Muscle layer of colon (tissue), 2 donors: ENCODE data around the gene BCKDK.
A peak's percentile ranks its signal among the peaks of the same experiment; 100 is the strongest.

Experiments used
- H3K27ac ChIP-seq: one replicate; pipeline ENCODE4 v1.7.0; 2013; ENCODE audit warnings: low read depth, mild to moderate bottlenecking, low read length, moderate library complexity
- H3K27me3 ChIP-seq, 2 donors: one replicate each; pipeline ENCODE4 v1.7.0; 2013; ENCODE audit warnings: low read length in 2 of 2, mild to moderate bottlenecking in 2 of 2; ENCODE audit not compliant: insufficient read depth in 2 of 2, control insufficient read depth in 1 of 2
- H3K36me3 ChIP-seq: one replicate; pipeline ENCODE4 v1.7.0; 2013; ENCODE audit warnings: mild to moderate bottlenecking, low read length; ENCODE audit not compliant: insufficient read depth
- H3K4me1 ChIP-seq: one replicate; pipeline ENCODE4 v1.7.0; 2013; ENCODE audit warnings: mild to moderate bottlenecking, low read length; ENCODE audit not compliant: insufficient read depth
- H3K4me3 ChIP-seq, 2 donors: one replicate each; pipeline ENCODE4 v1.7.0; 2013; ENCODE audit warnings: low read length in 2 of 2, low read depth in 1 of 2, mild to moderate bottlenecking in 1 of 2, moderate library complexity in 1 of 2
- H3K9ac ChIP-seq: one replicate; pipeline ENCODE4 v1.7.0; 2013; ENCODE audit warnings: low read length
- H3K9me3 ChIP-seq: one replicate; pipeline ENCODE4 v1.7.0; 2013; ENCODE audit warnings: mild to moderate bottlenecking, low read length
- donor health status: abdominal sarcoma.
- donor health status: Adenocarcinoma of cecum.

BCKDK gene

GRCh38 chr16:31117384-31118222 is 9.4 kb downstream of the BCKDK start, which contains the start of gene KAT8:
Gene KAT8, plus strand, starts transcription at chr16:31117664. Its CDS starts 18 bp downstream, at chr16:31117682.
- Histone ChIP-seq H3K4me3 (peak within 1 kb of the TSS; percentile 59 to 68), H3K27ac (peak within 1 kb of the TSS; percentile 93), H3K9ac (peak within 1 kb of the TSS; percentile 62), H3K9me3 (no peaks in the 10 kb centered on the region), H3K4me1 (peaks cover 18% of the 10 kb centered on the region), H3K36me3 (peaks cover 42% of the 10 kb centered on the region), H3K27me3 (no peaks in the 10 kb centered on the region)

DNA sequence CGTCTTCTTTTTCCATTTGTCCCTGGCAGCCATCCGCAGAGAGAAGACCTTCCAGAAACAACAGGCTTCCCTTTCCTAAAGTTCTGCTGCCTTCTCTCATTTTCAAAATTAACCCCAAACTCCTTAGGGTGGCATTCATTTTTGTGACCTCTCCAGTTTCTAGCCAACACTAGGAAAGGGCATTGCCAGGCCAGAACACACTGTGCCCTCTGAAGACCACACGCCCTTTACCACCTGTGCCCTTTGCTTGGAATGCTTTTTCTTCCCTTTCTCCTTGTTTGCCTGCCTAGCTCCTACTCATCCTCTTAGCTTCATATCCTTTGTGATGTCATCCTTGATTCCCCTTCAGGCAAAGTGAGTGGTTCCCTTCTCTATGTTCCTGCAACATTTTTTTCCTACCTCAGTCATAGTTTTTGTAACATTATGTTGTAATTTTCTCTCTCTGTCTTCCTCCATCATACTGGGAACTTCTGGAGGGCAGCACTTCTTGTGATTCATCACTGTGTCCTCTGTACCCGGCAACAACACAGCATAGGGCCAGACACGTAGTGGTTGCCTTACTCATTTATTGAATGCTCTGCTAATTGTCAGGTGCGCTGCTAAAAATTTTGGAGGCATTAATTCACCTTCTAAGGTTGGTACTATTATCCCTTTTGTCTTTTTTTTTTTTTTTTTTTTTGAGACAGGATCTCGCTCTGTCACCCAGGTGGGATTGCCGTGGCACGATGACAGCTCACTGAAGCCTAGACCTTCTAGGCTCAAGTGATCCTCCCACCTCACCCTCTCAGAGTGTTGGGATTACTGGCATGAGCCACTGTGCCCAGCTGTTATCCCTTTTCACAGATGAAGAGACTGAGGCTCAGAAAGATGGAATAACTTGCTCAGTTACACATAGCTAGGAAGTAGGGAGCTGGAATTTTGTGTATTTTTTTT is 10.3 kb downstream of the BCKDK start:
- peaks cover 39% of the 10 kb centered on the region for H3K36me3 ChIP-seq

DNA sequence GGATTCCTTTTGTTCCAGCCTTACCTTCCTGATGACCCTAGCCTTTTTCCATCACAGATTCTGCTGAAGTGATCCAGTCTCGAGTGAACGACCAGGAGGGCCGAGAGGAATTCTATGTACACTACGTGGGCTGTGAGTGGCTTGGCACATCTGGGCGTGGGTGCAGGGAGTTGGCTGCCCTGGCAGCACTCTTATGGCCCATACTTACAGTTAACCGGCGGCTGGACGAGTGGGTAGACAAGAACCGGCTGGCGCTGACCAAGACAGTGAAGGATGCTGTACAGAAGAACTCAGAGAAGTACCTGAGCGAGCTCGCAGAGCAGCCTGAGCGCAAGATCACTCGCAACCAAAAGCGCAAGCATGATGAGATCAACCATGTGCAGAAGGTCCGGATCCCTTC is 11.9 kb downstream of the BCKDK start:
- Histone ChIP-seq H3K4me1 (peaks cover 11% of the 10 kb centered on the region), H3K9ac (no peak overlapping the region), H3K27ac (no peak overlapping the region), H3K9me3 (no peaks in the 10 kb centered on the region), H3K4me3 (no peak overlapping the region), H3K36me3 (peaks cover 48% of the 10 kb centered on the region), H3K27me3 (no peaks in the 10 kb centered on the region)

More for the DNA sequence above, 10.3 kb downstream of the BCKDK start:
- H3K9me3 ChIP-seq, result no peaks in the 10 kb centered on the region
- H3K27ac ChIP-seq, result peak overlapping the region; percentile 93
- peaks cover 16% of the 10 kb centered on the region for H3K4me1 ChIP-seq
- no peaks in the 10 kb centered on the region for H3K27me3 ChIP-seq
- peak overlapping the region; percentile 59 to 68 for H3K4me3 ChIP-seq
- peak overlapping the region; percentile 62 for H3K9ac ChIP-seq

DNA sequence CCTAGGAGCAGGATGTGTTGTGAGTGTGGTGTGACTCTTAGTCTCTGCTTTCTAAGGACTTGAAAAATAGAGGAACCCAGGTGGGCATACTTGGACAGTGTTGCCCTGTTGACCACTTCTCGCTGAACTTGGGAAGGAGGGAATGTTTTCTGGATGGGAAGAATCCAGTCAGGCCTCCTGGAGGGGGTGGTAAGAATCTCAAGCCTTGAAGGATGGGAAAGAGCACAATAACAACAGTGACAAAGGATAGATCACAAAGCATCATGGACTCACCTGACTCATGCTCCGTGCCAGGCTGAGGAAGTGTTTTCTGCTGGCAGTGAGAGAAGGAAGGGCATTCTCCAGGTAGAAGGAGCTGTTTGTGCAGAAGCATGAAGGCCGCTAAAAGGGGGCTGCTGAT is 17.7 kb downstream of the BCKDK start:
- Histone ChIP-seq H3K27me3 (no peaks in the 10 kb centered on the region), H3K36me3 (peaks cover 70% of the 10 kb centered on the region), H3K9me3 (no peaks in the 10 kb centered on the region), H3K9ac (no peak overlapping the region), H3K4me1 (peaks cover 5% of the 10 kb centered on the region), H3K4me3 (no peak overlapping the region), H3K27ac (no peak overlapping the region)

DNA sequence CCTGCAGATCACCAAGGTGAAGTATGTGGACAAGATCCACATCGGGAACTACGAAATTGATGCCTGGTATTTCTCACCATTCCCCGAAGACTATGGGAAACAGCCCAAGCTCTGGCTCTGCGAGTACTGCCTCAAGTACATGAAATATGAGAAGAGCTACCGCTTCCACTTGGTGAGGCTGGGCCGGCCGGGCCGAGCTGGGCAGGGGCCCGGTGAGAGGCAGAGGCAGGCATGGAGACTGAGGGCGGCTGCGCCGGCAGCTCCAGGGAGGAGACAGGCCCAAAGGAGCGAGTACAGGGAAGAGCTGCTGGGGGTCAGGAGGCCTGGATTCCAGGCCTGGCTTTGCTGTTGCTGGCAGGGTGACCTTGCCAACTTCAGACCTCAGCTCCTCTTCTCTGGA is 19.0 kb downstream of the BCKDK start:
- H3K9me3 ChIP-seq, result no peaks in the 10 kb centered on the region
- H3K36me3 ChIP-seq, result peaks cover 70% of the 10 kb centered on the region
- H3K27ac ChIP-seq, result no peak overlapping the region
- H3K4me1 ChIP-seq, result peaks cover 5% of the 10 kb centered on the region
- no peak overlapping the region for H3K4me3 ChIP-seq
- H3K9ac ChIP-seq, result no peak overlapping the region
- H3K27me3 ChIP-seq, result no peaks in the 10 kb centered on the region

GRCh38 chr16:31128711-31129567 is 20.8 kb downstream of the BCKDK start:
- Histone ChIP-seq H3K27me3 (no peaks in the 10 kb centered on the region), H3K9me3 (no peaks in the 10 kb centered on the region), H3K9ac (no peak overlapping the region), H3K4me3 (no peak overlapping the region), H3K36me3 (peaks cover 69% of the 10 kb centered on the region), H3K4me1 (peaks cover 5% of the 10 kb centered on the region), H3K27ac (peak overlapping the region; percentile 17)

DNA sequence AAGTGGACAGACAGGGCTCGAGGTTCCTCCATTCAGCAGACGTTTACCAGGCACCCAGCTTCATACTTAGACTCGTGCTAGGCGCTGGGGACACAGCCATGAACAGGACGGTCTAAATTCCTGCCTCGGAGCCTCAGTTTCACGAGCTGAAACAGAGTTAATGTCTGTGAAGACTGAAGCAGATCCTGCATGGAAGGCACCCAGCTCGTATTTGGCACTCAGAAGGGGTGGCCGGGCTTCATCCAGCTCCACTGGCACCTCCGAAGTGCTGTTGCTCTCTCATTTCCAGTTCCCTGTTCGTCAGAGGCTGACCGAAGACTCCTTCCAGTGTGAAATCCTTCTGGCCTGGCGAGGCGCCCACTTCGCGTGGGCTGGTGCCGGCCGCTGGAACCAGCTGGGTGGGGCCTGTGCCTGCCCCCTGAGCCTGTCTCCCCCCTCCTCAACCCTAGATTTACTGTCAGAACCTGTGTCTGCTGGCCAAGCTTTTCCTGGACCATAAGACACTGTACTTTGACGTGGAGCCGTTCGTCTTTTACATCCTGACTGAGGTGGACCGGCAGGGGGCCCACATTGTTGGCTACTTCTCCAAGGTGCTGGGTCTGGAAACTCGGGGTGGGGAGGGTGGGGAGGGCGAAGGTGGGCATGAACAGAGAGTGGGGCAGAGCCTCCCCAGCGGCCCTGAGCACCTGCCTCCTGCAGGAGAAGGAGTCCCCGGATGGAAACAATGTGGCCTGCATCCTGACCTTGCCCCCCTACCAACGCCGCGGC is 21.6 kb downstream of the BCKDK start:
- H3K4me3 ChIP-seq, result no peak overlapping the region
- H3K4me1 ChIP-seq, result peaks cover 5% of the 10 kb centered on the region
- peak overlapping the region; percentile 17 for H3K27ac ChIP-seq
- no peaks in the 10 kb centered on the region for H3K27me3 ChIP-seq
- H3K9ac ChIP-seq, result no peak overlapping the region
- peaks cover 66% of the 10 kb centered on the region for H3K36me3 ChIP-seq
- H3K9me3 ChIP-seq, result no peaks in the 10 kb centered on the region

DNA sequence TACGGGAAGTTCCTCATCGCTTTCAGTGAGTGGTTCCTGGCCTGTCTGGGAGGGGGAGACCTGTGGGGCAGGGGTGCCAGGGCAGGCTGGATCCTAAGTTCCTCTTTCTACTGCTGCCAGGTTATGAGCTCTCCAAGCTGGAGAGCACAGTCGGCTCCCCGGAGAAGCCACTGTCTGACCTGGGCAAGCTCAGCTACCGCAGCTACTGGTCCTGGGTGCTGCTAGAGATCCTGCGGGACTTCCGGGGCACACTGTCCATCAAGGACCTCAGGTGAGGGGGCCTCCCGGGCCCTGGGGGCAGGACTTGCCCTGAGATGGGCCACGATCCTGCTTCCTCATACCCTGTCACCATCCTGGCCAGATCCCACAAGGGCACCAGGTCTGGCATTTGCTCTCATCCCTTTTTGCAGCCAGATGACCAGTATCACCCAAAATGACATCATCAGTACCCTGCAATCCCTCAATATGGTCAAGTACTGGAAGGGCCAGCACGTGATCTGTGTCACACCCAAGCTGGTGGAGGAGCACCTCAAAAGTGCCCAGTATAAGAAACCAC is 22.2 kb downstream of the BCKDK start:
- Histone ChIP-seq H3K4me3 (no peak overlapping the region), H3K9me3 (no peaks in the 10 kb centered on the region), H3K36me3 (peaks cover 62% of the 10 kb centered on the region), H3K4me1 (peaks cover 9% of the 10 kb centered on the region), H3K27me3 (peaks cover 0 to 2% of the 10 kb centered on the region in 2 donors), H3K27ac (no peak overlapping the region), H3K9ac (no peak overlapping the region)

DNA sequence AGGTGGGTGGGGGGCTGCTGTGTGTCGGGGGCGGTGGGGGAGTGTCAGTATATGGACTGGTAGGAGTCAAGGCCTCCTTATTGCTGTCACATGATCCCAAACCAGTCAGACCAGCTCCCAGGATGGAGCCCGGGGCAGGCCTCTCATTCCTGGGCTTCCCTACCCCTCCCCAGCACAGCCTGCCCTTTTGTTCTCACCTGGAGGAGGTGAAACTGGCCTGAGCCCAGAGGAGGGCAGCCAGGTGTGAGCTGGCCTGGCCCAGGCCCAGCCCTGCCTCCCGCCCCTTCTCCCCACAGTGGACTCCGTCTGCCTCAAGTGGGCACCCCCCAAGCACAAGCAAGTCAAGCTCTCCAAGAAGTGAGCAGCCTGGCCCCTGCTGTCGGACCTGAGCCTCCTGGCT is 22.7 kb downstream of the BCKDK start:
- Histone ChIP-seq H3K4me3 (no peak overlapping the region), H3K27ac (no peak overlapping the region), H3K36me3 (peaks cover 59% of the 10 kb centered on the region), H3K4me1 (peaks cover 9% of the 10 kb centered on the region), H3K9me3 (no peaks in the 10 kb centered on the region), H3K9ac (no peak overlapping the region), H3K27me3 (peaks cover 0 to 7% of the 10 kb centered on the region in 2 donors)

- Histone ChIP-seq H3K9me3 (no peaks in the 10 kb centered on the region), H3K27me3 (peaks cover 0 to 12% of the 10 kb centered on the region in 2 donors), H3K36me3 (peaks cover 56% of the 10 kb centered on the region), H3K9ac (no peak overlapping the region), H3K27ac (no peak overlapping the region), H3K4me1 (peaks cover 9% of the 10 kb centered on the region), H3K4me3 (no peak overlapping the region)
Measured at GRCh38 chr16:31131416-31131815, 23.2 kb downstream of the BCKDK start.
